Omental fat pad (tissue), 4 donors: ENCODE results near the gene ZNF813. TPM values are rescaled to one million over a fixed set of nuclear protein-coding genes. Genes with fewer than 3 reads are reported as not detected.
"Not testable (repeated sequence)": the region's sequence is repeated elsewhere in the genome, so short reads cannot be mapped to it uniquely, and the experiment has no call there.

ENCODE experiments used
- ATAC-seq: fragments of 150-250 bp; one replicate; pipeline ENCODE4 v1.9.1; 2016; ENCODE audit warnings: mild to moderate bottlenecking, moderate library complexity; ENCODE audit not compliant: low FRiP score
- DNase-seq: peaks from one replicate; pipeline ENCODE4 v3.0.0-alpha.2; 2019; ENCODE audit warnings: low spot score
- total RNA-seq, 4 donors: library from RNA; depleted of rRNA; stranded (reverse); fragments of >200 nt; gene quantifications; one replicate each; pipeline ENCODE4 v1.1.0, GENCODE V29; 2016
- TF ChIP-seq, protein P1 (sequence below), 3 donors: fragments of 450-650 bp; IDR thresholded peaks; one replicate each; pipeline ENCODE4 v1.5.1; 2016 to 2017; ENCODE audit warnings: antibody characterized with exemption in 3 of 3, mild to moderate bottlenecking in 3 of 3, moderate library complexity in 2 of 3

The ZNF813 gene
- total RNA-seq, 4 donors from 2014 or later: 2.5 to 11.0 (median 2.9) TPM

DNA sequence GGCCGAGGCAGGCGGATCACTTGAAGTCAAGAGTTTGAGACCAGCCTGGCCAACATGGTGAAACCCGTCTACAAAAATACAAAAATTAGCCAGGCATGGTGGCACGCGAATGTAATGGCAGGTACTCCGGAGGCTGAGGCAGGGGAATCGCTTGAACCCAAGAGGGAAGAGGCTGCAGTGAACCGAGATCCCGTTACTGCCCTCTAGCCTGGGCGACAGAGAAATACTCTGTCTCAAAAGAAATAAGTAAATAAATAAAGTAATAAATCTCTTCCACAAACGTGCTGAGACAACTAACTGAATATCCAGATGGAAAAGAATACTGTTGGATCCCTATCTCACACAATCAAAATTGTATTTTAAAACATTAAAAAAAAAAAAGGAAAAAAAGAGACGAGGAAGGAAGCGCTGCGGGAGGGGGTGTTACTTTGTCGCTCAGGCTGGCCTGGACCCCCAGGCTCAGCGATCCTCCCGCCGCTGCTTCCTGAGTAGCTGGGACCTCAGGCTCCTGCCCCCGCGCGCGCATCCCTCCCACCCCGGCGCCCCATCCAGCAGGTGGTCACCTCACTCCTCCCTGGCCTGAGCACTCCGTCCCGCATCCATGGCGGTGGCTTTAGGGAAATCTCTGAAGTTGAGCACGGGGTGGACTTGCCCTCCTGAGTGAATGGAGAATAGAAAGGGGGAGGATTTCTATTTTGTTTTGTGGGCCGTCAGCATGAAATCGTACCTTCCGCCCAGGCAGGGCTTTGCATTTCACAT is 628 bp upstream of the ZNF813 start:
- DNase-seq (no peak), ATAC-seq (peak; percentile 45)
- TF ChIP-seq, protein P1, sequence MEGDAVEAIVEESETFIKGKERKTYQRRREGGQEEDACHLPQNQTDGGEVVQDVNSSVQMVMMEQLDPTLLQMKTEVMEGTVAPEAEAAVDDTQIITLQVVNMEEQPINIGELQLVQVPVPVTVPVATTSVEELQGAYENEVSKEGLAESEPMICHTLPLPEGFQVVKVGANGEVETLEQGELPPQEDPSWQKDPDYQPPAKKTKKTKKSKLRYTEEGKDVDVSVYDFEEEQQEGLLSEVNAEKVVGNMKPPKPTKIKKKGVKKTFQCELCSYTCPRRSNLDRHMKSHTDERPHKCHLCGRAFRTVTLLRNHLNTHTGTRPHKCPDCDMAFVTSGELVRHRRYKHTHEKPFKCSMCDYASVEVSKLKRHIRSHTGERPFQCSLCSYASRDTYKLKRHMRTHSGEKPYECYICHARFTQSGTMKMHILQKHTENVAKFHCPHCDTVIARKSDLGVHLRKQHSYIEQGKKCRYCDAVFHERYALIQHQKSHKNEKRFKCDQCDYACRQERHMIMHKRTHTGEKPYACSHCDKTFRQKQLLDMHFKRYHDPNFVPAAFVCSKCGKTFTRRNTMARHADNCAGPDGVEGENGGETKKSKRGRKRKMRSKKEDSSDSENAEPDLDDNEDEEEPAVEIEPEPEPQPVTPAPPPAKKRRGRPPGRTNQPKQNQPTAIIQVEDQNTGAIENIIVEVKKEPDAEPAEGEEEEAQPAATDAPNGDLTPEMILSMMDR (IDR thresholded peaks at IDR 0.05): no peak

DNA sequence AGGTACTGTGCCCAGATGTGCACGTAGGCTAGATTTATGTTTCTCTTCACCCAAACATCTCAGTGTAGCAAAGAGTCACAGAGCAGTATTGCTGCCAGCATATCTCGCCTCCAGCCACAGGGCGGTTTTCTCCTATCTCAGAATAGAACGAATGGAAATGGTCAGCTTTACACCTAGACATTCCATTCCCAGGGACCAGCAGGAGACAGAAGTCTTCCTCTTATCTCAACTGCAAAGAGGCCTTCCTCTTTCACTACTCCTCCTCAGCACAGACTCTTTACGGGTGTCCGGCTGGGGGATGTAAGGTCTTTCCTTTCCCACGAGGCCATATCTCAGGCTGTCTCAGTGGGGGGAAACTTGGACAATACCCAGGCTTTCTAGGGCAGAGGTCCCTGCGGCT is 1.1 kb downstream of the ZNF813 start:
- not testable (repeated sequence) for ATAC-seq, DNase-seq

DNA sequence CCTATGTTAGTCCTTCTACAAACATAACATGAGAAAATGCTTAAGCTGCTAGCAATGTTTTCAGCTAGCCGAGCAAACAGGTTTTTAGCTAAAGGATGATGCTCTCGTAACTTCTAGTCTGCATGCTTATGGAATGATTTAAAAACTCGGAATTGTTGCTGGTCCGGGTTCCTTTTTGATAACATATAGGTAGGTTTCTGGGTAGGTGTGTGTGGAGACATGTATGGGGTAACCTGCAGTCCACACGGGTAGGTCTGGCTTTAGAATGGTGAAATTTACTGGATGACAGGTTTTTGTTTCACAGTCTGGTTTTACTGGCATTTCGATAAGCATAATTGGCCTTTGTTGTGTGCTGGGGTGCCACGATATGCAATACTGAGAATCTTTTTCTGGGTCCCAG is 4.4 kb downstream of the ZNF813 start:
- ATAC-seq: no peak
- no peak for DNase-seq
- TF ChIP-seq, protein P1 (IDR thresholded peaks at IDR 0.05): no peak

DNA sequence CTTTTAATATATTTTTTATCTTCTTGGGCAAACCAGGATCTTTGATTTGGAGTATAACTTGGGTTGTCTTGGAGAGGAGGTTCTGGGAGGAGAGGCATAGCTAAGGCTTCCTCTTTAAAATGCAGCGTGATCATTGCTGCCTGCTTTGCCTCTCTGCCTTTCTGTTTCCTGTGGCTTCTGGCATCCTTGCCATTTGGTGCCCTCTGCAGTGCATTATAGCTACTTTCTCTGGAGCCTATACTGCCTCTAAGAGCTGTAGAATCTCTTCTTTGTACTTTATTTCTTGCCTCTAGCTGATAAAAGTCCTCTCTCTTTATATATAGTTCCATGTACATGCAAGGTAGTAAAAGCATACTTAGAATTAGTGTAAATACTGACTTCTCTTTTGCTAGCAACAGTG is 7.3 kb downstream of the ZNF813 start:
- ATAC-seq, DNase-seq: not testable (repeated sequence)

DNA sequence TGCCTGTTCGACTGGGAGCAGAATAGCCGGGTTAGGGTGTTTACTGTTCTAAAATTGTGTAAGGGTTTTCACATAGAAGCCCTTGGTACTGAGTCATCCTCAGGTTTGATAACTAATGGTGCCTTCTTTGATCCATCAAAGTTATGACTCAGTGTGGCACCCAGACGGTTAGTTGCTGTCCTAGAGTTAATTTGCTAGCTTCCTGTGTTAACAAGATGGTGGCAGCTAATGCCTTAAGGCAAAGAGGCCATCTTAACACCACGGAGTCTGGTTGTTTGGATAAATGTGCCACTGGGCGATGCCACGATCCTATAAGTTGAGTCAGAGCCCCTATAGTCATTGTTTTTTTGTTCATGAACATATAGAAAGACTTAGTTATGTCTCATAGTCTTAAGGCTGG is 7.9 kb downstream of the ZNF813 start:
- DNase-seq, ATAC-seq: not testable (repeated sequence)

DNA sequence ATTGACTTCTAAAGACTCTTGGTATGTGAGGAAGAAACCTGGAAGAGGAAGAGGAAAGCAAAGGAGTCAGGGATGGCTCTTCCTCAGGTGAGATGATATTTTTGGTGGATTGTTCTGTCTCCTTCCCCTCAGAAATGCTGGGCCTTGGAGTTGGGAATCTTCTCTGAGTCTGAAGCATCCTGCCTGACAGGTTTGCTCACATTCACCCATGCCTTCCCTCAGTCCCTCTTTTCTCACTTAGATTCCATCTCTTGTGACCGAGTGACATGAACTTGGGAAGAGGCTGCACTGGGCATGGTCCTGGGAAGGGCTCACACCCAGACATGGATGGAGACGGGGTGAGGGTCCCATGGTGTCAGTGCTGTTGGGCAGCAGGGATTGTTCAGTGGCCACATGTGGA is 16.2 kb downstream of the ZNF813 start:
- ATAC-seq, DNase-seq: not testable (repeated sequence)

DNA sequence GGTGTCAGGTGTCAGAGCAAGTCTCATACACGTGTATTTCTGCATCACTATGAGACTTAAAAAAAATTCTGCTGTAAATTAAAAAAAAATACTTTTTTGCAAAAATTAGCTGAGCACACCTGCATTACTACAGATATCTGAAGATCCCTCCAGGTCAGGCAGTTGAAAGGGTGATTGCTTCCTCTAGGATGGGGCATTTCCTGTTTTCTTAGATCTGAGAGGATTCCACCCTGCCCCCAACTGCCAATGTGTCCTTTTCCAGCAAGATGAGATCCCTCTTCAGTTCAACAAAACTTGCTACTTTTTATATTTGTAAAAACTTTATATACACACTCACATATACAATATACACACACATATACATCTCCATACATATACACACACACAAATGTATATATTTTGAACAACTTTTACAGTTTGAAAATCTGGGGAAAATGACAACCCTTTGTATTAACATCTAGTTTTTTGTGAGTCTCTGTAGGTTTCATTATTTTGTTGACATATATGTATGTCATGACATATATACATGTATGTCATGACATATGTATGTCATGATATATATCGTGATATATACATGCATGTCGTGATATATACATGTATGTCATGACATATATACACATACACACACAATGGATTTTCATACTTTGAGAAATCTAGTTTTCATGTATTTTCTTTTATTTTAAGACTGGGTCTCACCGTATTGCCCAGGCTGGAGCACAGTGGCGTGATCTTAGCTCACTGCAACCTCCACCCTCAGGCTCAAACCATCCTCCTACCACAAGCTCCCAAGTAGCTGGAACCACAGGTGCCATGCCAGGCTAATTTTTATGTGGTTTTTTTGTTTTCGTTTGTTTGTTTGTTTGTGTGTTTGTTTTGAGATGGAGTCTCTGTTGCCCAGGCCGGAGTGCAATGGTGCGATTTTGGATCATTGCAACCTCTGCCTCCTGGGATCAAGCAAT is 17.8 kb downstream of the ZNF813 start:
- ATAC-seq (no peak), DNase-seq (no peak)
- TF ChIP-seq, protein P1 (IDR thresholded peaks at IDR 0.05): no peak

DNA sequence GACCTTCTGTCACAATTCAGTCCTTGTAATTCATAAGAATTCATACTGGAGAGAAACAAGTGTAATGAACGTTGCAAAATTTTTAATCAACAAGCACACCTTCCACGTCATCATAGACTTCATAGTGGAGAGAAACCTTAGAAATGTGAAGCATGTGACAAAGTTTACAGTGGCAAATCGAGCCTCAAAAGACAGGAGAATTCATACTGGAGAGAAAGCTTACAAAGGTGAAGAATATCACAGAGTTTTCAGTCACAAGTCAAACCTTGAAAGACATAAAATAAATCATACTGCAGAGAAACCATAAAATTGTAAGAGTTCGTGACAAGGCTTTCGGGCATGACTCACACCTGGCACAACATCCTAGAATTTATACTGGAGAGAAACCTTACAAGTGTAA is 24.6 kb downstream of the ZNF813 start:
- TF ChIP-seq, protein P1 (IDR thresholded peaks at IDR 0.05): no peak
- DNase-seq (no peak), ATAC-seq (no peak)

DNA sequence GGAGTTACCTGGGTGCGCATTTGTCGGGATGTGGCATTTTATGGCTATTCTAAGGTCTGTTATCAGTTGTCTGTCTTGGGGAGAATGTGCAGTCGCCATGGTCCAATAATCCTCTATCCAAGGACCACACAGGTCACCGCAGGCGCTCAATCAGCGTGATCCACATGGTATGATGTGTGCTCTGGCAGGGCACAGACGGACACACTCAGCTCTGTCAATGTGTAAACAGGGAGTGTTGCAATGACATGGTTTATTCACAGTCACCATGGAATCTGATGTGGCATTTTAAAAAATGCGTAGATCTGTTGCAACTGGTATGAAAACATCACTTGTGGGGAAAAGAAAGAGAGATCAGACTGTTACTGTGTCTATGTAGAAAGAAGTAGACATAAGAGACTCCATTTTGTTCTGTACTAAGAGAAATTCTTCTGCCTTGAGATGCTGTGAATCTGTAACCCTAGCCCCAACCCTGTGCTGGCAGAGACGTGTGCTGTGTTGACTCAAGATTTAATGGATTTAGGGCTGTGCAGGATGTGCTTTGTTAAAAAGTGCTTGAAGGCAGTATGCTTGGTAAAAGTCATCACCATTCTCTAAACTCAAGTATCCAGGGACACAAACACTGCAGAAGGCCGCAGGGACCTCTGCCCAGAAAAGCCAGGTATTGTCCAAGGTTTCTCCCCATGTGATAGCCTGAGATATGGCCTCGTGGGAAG is 29.9 kb downstream of the ZNF813 start:
- not testable (repeated sequence) for DNase-seq, ATAC-seq

DNA sequence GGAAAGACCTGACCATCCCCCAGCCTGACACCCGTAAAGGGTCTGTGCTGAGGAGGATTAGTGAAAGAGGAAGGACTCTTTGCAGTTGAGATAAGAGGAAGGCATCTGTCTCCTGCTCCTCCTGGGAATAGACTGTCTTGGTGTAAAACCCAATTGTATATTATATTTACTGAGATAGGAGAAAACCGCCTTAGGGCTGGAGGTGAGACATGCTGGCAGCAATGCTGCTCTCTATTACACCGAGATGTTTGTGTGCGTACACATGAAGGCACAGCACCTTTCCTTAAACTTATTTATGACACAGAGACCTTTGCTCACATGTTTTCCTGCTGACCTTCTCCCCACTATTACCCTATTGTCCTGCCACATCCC is 30.5 kb downstream of the ZNF813 start:
- not testable (repeated sequence) for DNase-seq, ATAC-seq

DNA sequence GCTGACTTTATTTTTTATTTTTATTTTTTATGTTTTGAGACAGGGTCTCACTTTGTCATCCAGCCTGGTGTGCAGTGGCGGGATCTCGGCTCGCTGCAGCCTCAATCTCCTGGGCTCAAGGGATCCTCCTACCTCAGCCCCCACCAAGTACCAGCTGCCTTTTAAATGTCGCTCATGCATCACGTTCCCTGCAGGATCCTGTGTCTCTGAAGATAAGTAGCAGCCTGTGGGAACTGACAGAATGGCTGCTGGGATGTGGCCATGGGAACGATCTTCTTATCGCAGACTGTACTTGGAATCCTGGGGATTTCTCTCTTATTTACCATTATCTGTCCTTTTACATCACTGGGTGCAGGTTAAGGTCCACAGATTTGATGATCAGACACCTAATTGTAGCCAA is 35.6 kb downstream of the ZNF813 start:
- not testable (repeated sequence) for ATAC-seq, DNase-seq

DNA sequence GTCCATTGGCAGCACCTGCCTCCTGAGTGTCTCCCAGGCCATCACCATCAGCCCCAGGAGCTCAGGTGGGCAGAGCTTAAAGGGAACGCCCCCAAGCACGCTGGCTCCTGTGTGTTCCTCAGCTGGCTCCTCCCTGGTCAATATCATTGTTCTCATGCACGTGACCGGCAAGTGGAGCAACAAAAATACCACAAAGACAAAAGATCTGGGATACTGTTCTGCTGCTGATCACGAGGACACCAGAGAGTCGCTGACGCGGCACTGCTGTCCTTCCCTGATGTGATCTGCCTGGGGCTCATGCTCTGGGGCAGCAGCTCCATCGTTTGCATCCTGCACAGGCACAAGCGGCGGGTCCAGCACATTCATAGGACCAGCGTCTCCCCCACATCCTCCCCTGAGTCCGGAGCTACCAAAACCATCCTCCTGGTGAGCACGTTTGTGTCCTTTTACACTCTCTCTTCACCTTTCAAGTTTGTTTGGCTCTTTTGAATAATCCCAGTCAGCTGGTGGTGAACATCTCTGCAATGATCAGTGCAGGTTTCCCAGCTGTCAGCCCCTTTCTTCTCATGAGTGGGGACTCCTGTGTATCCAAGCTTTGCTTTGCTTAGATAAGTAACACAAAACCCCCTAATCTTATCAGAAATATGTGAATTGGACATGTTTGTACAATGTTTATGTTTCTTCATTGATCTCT is 36.3 kb downstream of the ZNF813 start:
- DNase-seq: not testable (repeated sequence)
- ATAC-seq: peak; percentile 37

DNA sequence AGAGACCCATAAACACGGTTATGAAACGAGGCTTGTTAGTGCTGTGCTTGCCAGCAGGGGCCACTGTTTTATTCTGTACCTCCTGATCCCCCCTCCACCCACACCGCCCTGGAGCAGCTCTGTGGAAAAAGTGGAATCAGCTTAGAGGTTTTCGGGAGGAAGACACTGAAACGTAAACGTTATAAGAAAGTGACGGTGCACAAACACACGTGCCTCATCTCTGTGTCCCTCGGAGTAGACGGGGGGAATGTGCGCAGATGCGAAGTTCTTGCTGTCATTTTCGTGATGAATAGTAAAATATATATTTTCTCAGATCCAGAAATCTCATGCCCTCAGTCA is 36.8 kb downstream of the ZNF813 start:
- peak; percentile 69 for ATAC-seq
- DNase-seq: not testable (repeated sequence)
